Mesothelial cell of epicardium (in vitro differentiated cells): ENCODE results near the gene INHBC. TPM values are rescaled to one million over a fixed set of nuclear protein-coding genes. Genes with fewer than 3 reads are reported as not detected.
A peak's percentile ranks its signal among the peaks of the same experiment; 100 is the strongest.

ENCODE experiments used
- DNase-seq, 2 experiments: peaks; one replicate each; pipeline ENCODE4 v3.0.0; 2021; ENCODE audit warnings: low spot score in 2 of 2; ENCODE audit not compliant: unreplicated experiment in 2 of 2
- H3K27ac Mint-ChIP-seq: 2 replicates; pipeline ENCODE4 v1.8.0; 2021; ENCODE audit warnings: mixed read lengths
- H3K27me3 Mint-ChIP-seq: 2 replicates; pipeline ENCODE4 v1.8.0; 2021; ENCODE audit warnings: low read depth, mixed read lengths
- H3K36me3 Mint-ChIP-seq: 2 replicates; pipeline ENCODE4 v1.8.0; 2021; ENCODE audit warnings: mixed read lengths
- H3K4me1 Mint-ChIP-seq: 2 replicates; pipeline ENCODE4 v1.8.0; 2021; ENCODE audit warnings: mixed read lengths
- H3K4me3 Mint-ChIP-seq: 2 replicates; pipeline ENCODE4 v1.8.0; 2021; ENCODE audit warnings: mild to moderate bottlenecking, moderate library complexity, mixed read lengths
- H3K9me3 Mint-ChIP-seq: 2 replicates; pipeline ENCODE4 v1.8.0; 2021; ENCODE audit warnings: mixed read lengths
- total RNA-seq: library from RNA; stranded (reverse); gene quantifications from 3 replicates; pipeline ENCODE4 v1.2.1, GENCODE V29; 2021
- TF ChIP-seq, protein P1 (sequence below): fragments of 200-600 bp; sonication (generic); IDR thresholded peaks from one replicate; pipeline ENCODE4 v1.5.0; 2021; ENCODE audit warnings: antibody characterized with exemption; ENCODE audit not compliant: unreplicated experiment

Gene INHBC, protein sequence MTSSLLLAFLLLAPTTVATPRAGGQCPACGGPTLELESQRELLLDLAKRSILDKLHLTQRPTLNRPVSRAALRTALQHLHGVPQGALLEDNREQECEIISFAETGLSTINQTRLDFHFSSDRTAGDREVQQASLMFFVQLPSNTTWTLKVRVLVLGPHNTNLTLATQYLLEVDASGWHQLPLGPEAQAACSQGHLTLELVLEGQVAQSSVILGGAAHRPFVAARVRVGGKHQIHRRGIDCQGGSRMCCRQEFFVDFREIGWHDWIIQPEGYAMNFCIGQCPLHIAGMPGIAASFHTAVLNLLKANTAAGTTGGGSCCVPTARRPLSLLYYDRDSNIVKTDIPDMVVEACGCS
- total RNA-seq, result 0.24 to 0.32 TPM (median 0.31 TPM) in 3 replicates

DNA sequence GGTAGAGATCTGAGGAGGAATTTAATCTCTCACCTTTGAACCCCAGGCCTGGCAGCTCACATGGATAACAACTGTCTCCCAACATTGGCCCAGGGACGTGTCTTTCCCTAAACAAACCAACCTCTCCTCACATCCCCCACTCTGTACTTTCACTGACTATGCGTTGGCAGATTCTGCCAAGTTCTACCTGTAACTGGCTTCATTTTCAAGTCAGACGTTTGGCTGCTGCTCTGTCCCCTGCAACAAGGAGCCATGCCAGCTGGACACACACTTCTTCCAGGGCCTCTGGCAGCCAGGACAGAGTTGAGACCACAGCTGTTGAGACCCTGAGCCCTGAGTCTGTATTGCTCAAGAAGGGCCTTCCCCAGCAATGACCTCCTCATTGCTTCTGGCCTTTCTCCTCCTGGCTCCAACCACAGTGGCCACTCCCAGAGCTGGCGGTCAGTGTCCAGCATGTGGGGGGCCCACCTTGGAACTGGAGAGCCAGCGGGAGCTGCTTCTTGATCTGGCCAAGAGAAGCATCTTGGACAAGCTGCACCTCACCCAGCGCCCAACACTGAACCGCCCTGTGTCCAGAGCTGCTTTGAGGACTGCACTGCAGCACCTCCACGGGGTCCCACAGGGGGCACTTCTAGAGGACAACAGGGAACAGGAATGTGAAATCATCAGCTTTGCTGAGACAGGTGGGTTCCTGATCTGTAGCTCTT is at the start of gene INHBC:
TSS of gene INHBC (plus strand) at position 268 of the 707 bp plus-strand sequence. CDS start at position 371, 103 bp downstream.
- H3K4me1 Mint-ChIP-seq, result peaks cover 19% of the 10 kb centered on the region
- no peak for DNase-seq
- no peaks in the 10 kb centered on the region for H3K9me3 Mint-ChIP-seq
- H3K36me3 Mint-ChIP-seq, result no peaks in the 10 kb centered on the region
- peak within 1 kb of the TSS; percentile 75 for H3K27ac Mint-ChIP-seq
- TF ChIP-seq, protein P1, sequence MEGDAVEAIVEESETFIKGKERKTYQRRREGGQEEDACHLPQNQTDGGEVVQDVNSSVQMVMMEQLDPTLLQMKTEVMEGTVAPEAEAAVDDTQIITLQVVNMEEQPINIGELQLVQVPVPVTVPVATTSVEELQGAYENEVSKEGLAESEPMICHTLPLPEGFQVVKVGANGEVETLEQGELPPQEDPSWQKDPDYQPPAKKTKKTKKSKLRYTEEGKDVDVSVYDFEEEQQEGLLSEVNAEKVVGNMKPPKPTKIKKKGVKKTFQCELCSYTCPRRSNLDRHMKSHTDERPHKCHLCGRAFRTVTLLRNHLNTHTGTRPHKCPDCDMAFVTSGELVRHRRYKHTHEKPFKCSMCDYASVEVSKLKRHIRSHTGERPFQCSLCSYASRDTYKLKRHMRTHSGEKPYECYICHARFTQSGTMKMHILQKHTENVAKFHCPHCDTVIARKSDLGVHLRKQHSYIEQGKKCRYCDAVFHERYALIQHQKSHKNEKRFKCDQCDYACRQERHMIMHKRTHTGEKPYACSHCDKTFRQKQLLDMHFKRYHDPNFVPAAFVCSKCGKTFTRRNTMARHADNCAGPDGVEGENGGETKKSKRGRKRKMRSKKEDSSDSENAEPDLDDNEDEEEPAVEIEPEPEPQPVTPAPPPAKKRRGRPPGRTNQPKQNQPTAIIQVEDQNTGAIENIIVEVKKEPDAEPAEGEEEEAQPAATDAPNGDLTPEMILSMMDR, result no peak
- peak within 1 kb of the TSS; percentile 20 for H3K4me3 Mint-ChIP-seq
- no peaks in the 10 kb centered on the region for H3K27me3 Mint-ChIP-seq

DNA sequence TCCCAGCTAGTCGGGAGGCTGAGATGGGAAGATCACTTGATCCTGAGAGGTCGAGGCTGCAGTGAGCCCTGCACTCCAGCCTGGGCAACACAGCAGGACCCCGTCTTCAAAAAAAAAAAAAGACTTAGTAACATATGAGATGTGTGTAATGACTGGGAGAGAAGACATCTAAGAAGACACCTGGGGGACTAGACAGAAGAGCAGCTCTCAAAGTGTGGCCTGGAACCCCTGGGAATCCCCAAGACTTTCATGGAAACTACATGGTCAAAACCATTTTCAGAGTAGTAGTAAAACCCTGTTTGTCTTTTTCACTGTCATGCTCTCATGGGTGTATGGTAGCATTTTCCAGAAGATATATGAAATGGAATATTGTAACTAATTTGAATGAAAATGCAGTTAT is 49.0 kb upstream of the INHBC start:
- no peak overlapping the region for H3K27ac Mint-ChIP-seq
- H3K4me3 Mint-ChIP-seq, result no peak overlapping the region
- peaks cover 6% of the 10 kb centered on the region for H3K4me1 Mint-ChIP-seq
- TF ChIP-seq, protein P1, result no peak
- H3K36me3 Mint-ChIP-seq, result peaks cover 23% of the 10 kb centered on the region
- no peaks in the 10 kb centered on the region for H3K27me3 Mint-ChIP-seq
- no peak for DNase-seq
- no peaks in the 10 kb centered on the region for H3K9me3 Mint-ChIP-seq

DNA sequence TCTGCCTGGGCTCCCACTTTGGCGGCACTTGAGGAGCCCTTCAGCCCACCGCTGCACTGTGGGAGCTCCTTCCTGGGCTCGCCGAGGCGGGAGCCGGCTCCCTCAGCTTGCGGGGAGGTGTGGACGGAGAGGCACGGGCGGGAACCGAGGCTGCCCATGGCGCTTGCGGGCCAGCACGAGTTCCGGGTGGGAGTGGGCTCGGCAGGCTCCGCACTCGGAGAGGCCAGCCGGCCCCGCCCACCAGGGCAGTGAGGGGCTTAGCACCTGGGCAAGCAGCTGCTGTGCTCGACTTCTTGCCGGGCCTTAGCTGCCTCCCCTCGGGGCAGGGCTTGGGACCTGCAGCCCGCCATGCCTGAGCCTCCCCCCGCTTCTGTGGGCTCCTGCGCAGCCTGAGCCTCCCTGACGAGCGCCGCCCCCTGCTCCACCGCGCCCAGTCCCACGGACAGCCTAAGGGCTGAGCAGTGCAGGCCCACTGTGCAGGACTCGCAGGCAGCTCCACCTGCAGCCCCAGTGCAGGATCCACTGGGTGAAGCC is 48.3 kb upstream of the INHBC start:
- H3K27ac Mint-ChIP-seq, result no peak overlapping the region

DNA sequence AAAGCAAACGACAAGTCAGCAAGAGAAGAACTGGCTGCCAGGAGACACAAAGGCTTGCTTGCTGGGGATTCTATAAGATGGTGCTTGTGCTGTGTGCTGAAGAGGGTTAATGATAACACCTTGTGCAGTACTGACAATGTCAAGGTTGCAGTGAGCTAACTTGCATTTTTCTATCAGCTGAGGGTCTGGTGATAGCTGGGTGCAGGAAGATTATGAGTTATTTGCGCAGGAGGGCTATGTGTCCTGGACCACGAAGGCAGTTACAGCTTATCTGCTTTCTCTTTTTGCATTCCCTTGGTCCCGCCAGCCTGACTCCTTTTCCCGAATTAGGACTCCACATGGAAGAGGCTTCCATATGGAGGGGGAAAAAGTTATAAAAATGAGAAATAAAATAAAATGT is 46.2 kb upstream of the INHBC start:
- no peak overlapping the region for H3K4me3 Mint-ChIP-seq
- peaks cover 6% of the 10 kb centered on the region for H3K4me1 Mint-ChIP-seq
- H3K27me3 Mint-ChIP-seq, result no peaks in the 10 kb centered on the region
- H3K27ac Mint-ChIP-seq, result no peak overlapping the region
- no peak for DNase-seq
- H3K36me3 Mint-ChIP-seq, result peaks cover 31% of the 10 kb centered on the region
- H3K9me3 Mint-ChIP-seq, result no peaks in the 10 kb centered on the region
- TF ChIP-seq, protein P1, result no peak

More for the DNA sequence above, 48.3 kb upstream of the INHBC start:
- no peaks in the 10 kb centered on the region for H3K27me3 Mint-ChIP-seq
- peaks cover 21% of the 10 kb centered on the region for H3K36me3 Mint-ChIP-seq
- no peaks in the 10 kb centered on the region for H3K9me3 Mint-ChIP-seq
- H3K4me3 Mint-ChIP-seq, result no peak overlapping the region
- no peak for DNase-seq
- TF ChIP-seq, protein P1, result no peak
- peaks cover 6% of the 10 kb centered on the region for H3K4me1 Mint-ChIP-seq

DNA sequence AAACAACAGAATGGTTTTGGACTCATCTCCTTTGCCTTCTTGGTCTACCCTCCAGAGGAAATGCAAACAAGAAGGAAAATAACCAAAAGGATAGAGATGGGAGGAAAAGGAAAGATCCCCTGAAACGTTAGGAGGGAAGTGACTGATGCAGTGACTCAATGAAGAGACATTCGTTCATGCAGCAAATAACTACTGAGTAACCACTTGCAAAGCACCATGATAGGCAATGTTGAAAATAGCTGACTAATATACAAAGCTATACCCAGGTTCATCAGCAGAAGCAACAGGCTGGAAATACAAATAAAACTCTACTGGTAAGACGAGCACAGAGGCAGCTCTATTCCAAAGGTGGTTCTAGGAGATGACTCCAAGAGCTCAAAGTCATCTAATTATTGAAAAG is 45.6 kb upstream of the INHBC start:
- Mint-ChIP-seq H3K27me3 (no peaks in the 10 kb centered on the region), H3K9me3 (no peaks in the 10 kb centered on the region), H3K4me3 (no peak overlapping the region), H3K4me1 (peaks cover 6% of the 10 kb centered on the region), H3K27ac (no peak overlapping the region), H3K36me3 (peaks cover 35% of the 10 kb centered on the region)
- no peak for DNase-seq
- TF ChIP-seq, protein P1, result no peak
